PC-9 (cell line): ENCODE results near the gene TMED4. TPM values are rescaled to one million over a fixed set of nuclear protein-coding genes. Genes with fewer than 3 reads are reported as not detected.

Source experiments
- BruUV-seq: library from RNA; stranded (reverse); fragments of 400-500 nt; replicated peaks from 2 replicates; lab custom pipeline; 2021; lab: Mats Ljungman, UMichigan
- CTCF ChIA-PET: fragments of 300-600 bp; sonication (Branson Sonifier 250); formaldehyde crosslinking; loops from one replicate; lab custom pipeline; 2022; ENCODE audit warnings: antibody characterized with exemption; lab: Charles Lee
- POLR2A ChIA-PET: fragments of 300-600 bp; sonication (Branson Sonifier 250); formaldehyde crosslinking; loops from one replicate; lab custom pipeline; 2022; ENCODE audit warnings: antibody characterized with exemption; ENCODE audit not compliant: unreplicated experiment; lab: Charles Lee
- DNase-seq, 2 experiments: peaks; one replicate each; pipeline versions ENCODE4 v3.0.0 to v3.0.0-alpha.2; 2015 to 2022; ENCODE audit warnings: mixed read lengths in 1 of 2
- H2AFZ ChIP-seq: fragments of 200-600 bp; sonication (generic); 2 replicates; pipeline ENCODE4 v1.8.1; 2017; ENCODE audit warnings: antibody characterized with exemption
- H3F3A ChIP-seq: fragments of 200-600 bp; sonication (generic); 2 replicates; pipeline ENCODE4 v1.8.1; 2017; ENCODE audit warnings: antibody characterized with exemption, mild to moderate bottlenecking, low read depth; ENCODE audit not compliant: insufficient read depth
- H3K27ac ChIP-seq: fragments of 200-600 bp; sonication (generic); 2 replicates; pipeline ENCODE4 v1.6.1; 2016; ENCODE audit warnings: mixed run types
- H3K27me3 ChIP-seq: fragments of 200-600 bp; sonication (generic); 2 replicates; pipeline ENCODE4 v1.6.1; 2016; ENCODE audit warnings: low read depth, mixed run types; ENCODE audit not compliant: insufficient read depth
- H3K36me3 ChIP-seq: fragments of 200-600 bp; sonication (generic); 2 replicates; pipeline ENCODE4 v1.6.1; 2016; ENCODE audit warnings: low read depth, mixed run types
- H3K4me1 ChIP-seq: fragments of 200-600 bp; sonication (generic); replicated peaks from 2 replicates; pipeline ENCODE4 v1.6.1; 2016; ENCODE audit warnings: mixed run types; ENCODE audit not compliant: insufficient read depth
- H3K4me2 ChIP-seq: fragments of 200-600 bp; sonication (generic); 2 replicates; pipeline ENCODE4 v1.6.1; 2017; ENCODE audit warnings: mixed run types
- H3K4me3 ChIP-seq: fragments of 200-600 bp; sonication (generic); 2 replicates; pipeline ENCODE4 v1.6.1; 2016; ENCODE audit warnings: mixed run types
- H3K79me2 ChIP-seq: fragments of 200-600 bp; sonication (generic); 2 replicates; pipeline ENCODE4 v1.6.1; 2017; ENCODE audit warnings: low read depth, mixed run types
- H3K9me2 ChIP-seq: fragments of 200-600 bp; sonication (generic); 2 replicates; pipeline ENCODE4 v1.8.1; 2017; ENCODE audit warnings: mild to moderate bottlenecking; ENCODE audit not compliant: insufficient read depth
- H3K9me3 ChIP-seq: fragments of 200-600 bp; sonication (generic); 2 replicates; pipeline ENCODE4 v1.8.1; 2016; ENCODE audit warnings: low read depth; ENCODE audit not compliant: insufficient read depth
- H4K20me1 ChIP-seq: fragments of 200-600 bp; sonication (generic); 2 replicates; pipeline ENCODE4 v1.8.1; 2017; ENCODE audit not compliant: insufficient read depth
- CTCF ChIP-seq: fragments of 200-600 bp; sonication (generic); conservative IDR thresholded peaks from 2 replicates; pipeline ENCODE4 v1.6.1; 2017; ENCODE audit warnings: mixed run types, antibody characterized with exemption, mild to moderate bottlenecking, moderate library complexity
- EZH2 ChIP-seq: fragments of 200-600 bp; sonication (generic); IDR thresholded peaks from 2 replicates; pipeline ENCODE4 v1.8.0; 2017; ENCODE audit warnings: antibody characterized with exemption, low read depth
- intact Hi-C: fragments of 100-400 bp; cut with micrococcal nuclease; formaldehyde crosslinking; loops from one replicate; pipeline ENCODE4 v1.10.0; 2022; ENCODE audit not compliant: unreplicated experiment
- total RNA-seq: library from RNA; stranded (reverse); gene quantifications from 2 replicates; pipeline ENCODE4 v1.2.3, GENCODE V29; 2021

TMED4 gene
- total RNA-seq, 1 experiment from 2014 or later, result 134 TPM

GRCh38 chr7:44538798-44539668, 43.0 kb downstream of the TMED4 start:
- H3K79me2 ChIP-seq, result no peaks in the 10 kb centered on the region
- ChIA-PET POLR2A (no interaction called here), CTCF (no interaction called here)
- H3K9me2 ChIP-seq, result no peaks in the 10 kb centered on the region
- no peaks in the 10 kb centered on the region for H4K20me1 ChIP-seq
- BruUV-seq, result no TSS peak
- no peak overlapping the region for H3K4me3 ChIP-seq
- H2AFZ ChIP-seq, result no peak overlapping the region
- TF ChIP-seq CTCF, result no peak
- no peak for TF ChIP-seq EZH2
- H3K27ac ChIP-seq, result no peak overlapping the region
- no peak overlapping the region for H3K4me2 ChIP-seq
- H3K9me3 ChIP-seq, result no peaks in the 10 kb centered on the region
- H3K4me1 ChIP-seq, result peaks cover 26% of the 10 kb centered on the region
- no peak for DNase-seq
- no peaks in the 10 kb centered on the region for H3K36me3 ChIP-seq
- no peaks in the 10 kb centered on the region for H3K27me3 ChIP-seq
- H3F3A ChIP-seq, result peaks cover 18% of the 10 kb centered on the region
- intact Hi-C loops, result no loop called here

GRCh38 chr7:44538093-44538797, 43.8 kb downstream of the TMED4 start:
- CTCF ChIA-PET, result no interaction called here
- Histone ChIP-seq H3K4me2 (no peak overlapping the region), H3F3A (peaks cover 11% of the 10 kb centered on the region), H3K36me3 (no peaks in the 10 kb centered on the region), H2AFZ (no peak overlapping the region), H3K4me3 (no peak overlapping the region), H3K27ac (no peak overlapping the region), H3K9me3 (no peaks in the 10 kb centered on the region), H3K79me2 (no peaks in the 10 kb centered on the region), H3K9me2 (no peaks in the 10 kb centered on the region), H3K27me3 (no peaks in the 10 kb centered on the region), H4K20me1 (no peaks in the 10 kb centered on the region), H3K4me1 (peaks cover 18% of the 10 kb centered on the region)
- intact Hi-C loops, result no loop called here
- BruUV-seq, result no TSS peak
- no peak for DNase-seq
- TF ChIP-seq EZH2 (no peak), CTCF (no peak)
- POLR2A ChIA-PET, result interaction anchor here (0.6 kb wide), 1 partner anchor 12 kb away, joined by 5 read pairs; no protein-coding TSS in a partner anchor

- no peaks in the 10 kb centered on the region for H3K9me2 ChIP-seq
- no peak overlapping the region for H3K4me3 ChIP-seq
- ChIA-PET CTCF (no interaction called here), POLR2A (no interaction called here)
- H3K4me2 ChIP-seq, result no peak overlapping the region
- no peaks in the 10 kb centered on the region for H3K9me3 ChIP-seq
- no peaks in the 10 kb centered on the region for H4K20me1 ChIP-seq
- intact Hi-C loops, result no loop called here
- peaks cover 3% of the 10 kb centered on the region; the same call in 1 of the 2 replicates for H3F3A ChIP-seq
- H3K36me3 ChIP-seq, result no peaks in the 10 kb centered on the region
- H2AFZ ChIP-seq, result no peak overlapping the region
- H3K4me1 ChIP-seq, result peaks cover 10% of the 10 kb centered on the region
- H3K27ac ChIP-seq, result no peak overlapping the region
- no peaks in the 10 kb centered on the region for H3K27me3 ChIP-seq
- TF ChIP-seq EZH2 (no peak), CTCF (no peak)
- BruUV-seq, result no TSS peak
- no peak for DNase-seq
- H3K79me2 ChIP-seq, result no peaks in the 10 kb centered on the region
Measured at GRCh38 chr7:44537442-44537841, 44.6 kb downstream of the TMED4 start.
